RWPE2 (cell line): ENCODE measurements around the gene FAM185A.
"Not testable (repeated sequence)": the region's sequence is repeated elsewhere in the genome, so short reads cannot be mapped to it uniquely, and the experiment has no call there.

ENCODE experiments used
- ATAC-seq: fragments of 200-7000 bp; cut with Tn5 transposase; 3 replicates; pipeline ENCODE4 v1.9.1; 2021; ENCODE audit warnings: low read depth
- DNase-seq: peaks from one replicate; pipeline ENCODE4 v3.0.0-alpha.2; 2020; ENCODE audit warnings: low spot score
- H3K27ac ChIP-seq: fragments of 450-650 bp; 2 replicates; pipeline ENCODE4 v1.5.1; 2017; ENCODE audit warnings: mild to moderate bottlenecking; ENCODE audit not compliant: poor library complexity, severe bottlenecking
- H3K27me3 ChIP-seq: fragments of 250-450 bp; sonication (Bioruptor Pico); 2 replicates; pipeline ENCODE4 v1.5.1; 2021; ENCODE audit warnings: mild to moderate bottlenecking, moderate library complexity; ENCODE audit not compliant: insufficient read depth, poor library complexity, severe bottlenecking
- H3K36me3 ChIP-seq: fragments of 250-450 bp; sonication (Bioruptor Pico); 2 replicates; pipeline ENCODE4 v1.5.1; 2020; ENCODE audit warnings: low read depth, mild to moderate bottlenecking, moderate library complexity
- H3K4me1 ChIP-seq: fragments of 250-450 bp; sonication (Bioruptor Pico); 2 replicates; pipeline ENCODE4 v1.5.1; 2021; ENCODE audit warnings: mild to moderate bottlenecking, moderate library complexity; ENCODE audit not compliant: insufficient read depth, poor library complexity, severe bottlenecking
- H3K4me3 ChIP-seq: fragments of 250-450 bp; sonication (Bioruptor Pico); 2 replicates; pipeline ENCODE4 v1.5.1; 2021; ENCODE audit warnings: mild to moderate bottlenecking, moderate library complexity; ENCODE audit not compliant: severe bottlenecking
- H3K9me3 ChIP-seq: fragments of 250-450 bp; sonication (Bioruptor Pico); 2 replicates; pipeline ENCODE4 v1.5.1; 2021; ENCODE audit warnings: mild to moderate bottlenecking, moderate library complexity; ENCODE audit not compliant: severe bottlenecking
- CTCF ChIP-seq: fragments of 450-650 bp; IDR thresholded peaks from one replicate; pipeline ENCODE4 v1.5.1; 2017; ENCODE audit warnings: mild to moderate bottlenecking, moderate library complexity; ENCODE audit not compliant: poor library complexity, severe bottlenecking

The FAM185A gene

DNA sequence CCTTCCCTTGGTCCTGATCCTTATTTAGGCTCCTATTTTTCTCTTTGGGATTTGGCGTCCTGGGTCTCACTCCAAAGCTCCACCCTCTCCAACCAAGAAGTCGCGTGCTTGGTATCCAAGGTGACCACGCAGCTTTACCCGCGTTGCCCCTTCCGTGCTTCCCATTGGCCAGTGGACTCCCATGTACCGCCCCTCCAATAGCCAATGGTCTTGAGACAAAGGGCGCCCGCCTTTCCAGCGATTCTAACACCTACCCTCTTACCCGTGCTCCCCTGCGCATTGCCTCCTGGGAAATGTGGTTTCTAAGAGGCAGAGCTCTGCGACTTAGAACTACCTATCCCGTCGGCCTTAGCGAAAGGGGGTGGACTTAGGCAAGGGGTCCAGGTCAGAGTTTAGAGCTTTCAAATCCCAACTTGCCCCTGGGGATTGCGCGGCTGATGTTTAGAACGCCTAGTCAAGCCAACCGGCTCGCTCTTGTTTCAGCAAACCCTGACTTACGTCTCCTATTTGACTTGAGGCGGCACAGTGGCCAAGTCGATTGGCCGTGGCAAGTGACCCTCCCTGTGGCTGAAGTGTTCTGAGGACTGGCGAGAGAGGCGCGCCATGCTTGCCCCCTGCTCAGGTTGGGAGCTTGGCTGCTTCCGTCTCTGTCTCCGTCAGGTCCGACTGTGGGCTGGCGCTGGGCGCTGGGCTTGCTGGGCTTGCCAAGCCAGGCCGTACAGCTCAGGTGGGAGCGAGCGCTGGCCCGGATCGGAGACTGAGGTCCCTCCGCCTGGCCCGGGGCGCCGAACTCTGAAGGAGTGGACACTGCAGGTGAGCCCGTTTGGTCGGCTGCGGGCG lies at the start of gene FAM185A:
Gene FAM185A (plus strand): TSS at position 395 of the 840 bp plus-strand sequence. CDS start 209 bp downstream, at position 604.
- not testable (repeated sequence) for H3K4me1 ChIP-seq, H3K36me3 ChIP-seq, H3K27me3 ChIP-seq, H3K9me3 ChIP-seq
- H3K4me3 ChIP-seq, result peak within 1 kb of the TSS; percentile 44
- ATAC-seq, result peak; percentile 97
- peak within 1 kb of the TSS; percentile 39 for H3K27ac ChIP-seq
- peak; percentile 99 for DNase-seq

DNA sequence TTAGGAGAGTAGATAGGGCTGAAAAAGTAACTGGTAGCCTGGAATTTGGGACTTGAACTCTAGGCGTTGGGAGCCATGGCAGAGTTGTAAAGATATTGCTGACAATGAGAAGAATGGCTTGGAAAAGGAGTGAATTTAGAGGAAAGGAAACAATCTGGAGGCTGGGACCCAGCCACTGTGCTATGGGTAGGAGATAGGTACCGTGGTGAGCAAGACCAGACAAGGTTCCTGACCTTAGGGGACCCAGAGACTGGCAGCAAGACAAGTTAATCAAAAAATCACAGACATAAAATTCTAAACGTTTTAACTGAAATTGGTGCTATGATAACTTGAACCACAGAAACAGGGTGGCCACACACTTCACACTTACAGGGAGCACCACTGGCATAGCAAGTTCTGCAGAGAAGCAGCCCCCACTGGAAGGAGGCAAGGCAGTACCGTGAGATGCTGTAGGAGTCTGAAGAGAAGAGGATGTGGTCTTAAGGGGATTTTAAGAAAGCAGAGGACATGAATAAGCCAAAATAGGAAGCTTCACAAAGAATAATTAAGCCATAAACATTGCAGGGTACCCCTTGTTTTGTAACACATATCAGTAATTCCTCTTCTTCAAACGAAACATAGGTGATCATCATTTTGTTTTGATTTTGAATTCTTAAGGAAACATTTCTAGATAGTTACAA lies 35.6 kb upstream of the FAM185A start:
- Histone ChIP-seq H3K27ac (peak overlapping the region; percentile 65), H3K4me1 (peaks cover 14% of the 10 kb centered on the region)
- H3K9me3 ChIP-seq, H3K36me3 ChIP-seq, DNase-seq, H3K4me3 ChIP-seq, ATAC-seq, H3K27me3 ChIP-seq: not testable (repeated sequence)

DNA sequence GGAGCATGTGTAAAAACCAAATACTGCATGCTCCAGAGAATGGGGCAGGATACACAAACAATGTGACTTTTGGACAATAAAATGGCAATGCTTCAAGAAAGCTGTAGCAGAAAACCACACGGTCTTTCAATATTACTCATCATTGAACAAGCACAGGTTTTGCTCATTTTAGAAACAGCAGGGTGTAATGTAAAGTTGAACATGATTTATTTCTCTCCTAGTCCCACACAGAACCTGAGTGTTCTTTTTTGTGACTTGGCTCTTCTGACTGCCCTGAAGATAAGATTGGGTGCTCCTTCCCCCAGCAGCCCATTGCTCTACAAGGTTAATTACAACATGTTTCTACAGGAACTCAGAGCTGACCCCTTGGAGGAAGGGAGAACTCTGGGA lies 35.1 kb upstream of the FAM185A start:
- H3K36me3 ChIP-seq, DNase-seq, H3K27me3 ChIP-seq, H3K4me3 ChIP-seq, H3K9me3 ChIP-seq: not testable (repeated sequence)
- peak; percentile 77 for ATAC-seq
- Histone ChIP-seq H3K27ac (peak overlapping the region; percentile 65), H3K4me1 (peaks cover 14% of the 10 kb centered on the region)

- H3K9me3 ChIP-seq, H3K27me3 ChIP-seq, DNase-seq, H3K4me3 ChIP-seq, H3K36me3 ChIP-seq: not testable (repeated sequence)
- peaks cover 14% of the 10 kb centered on the region for H3K4me1 ChIP-seq
- peak; percentile 69 for ATAC-seq
- H3K27ac ChIP-seq, result peak overlapping the region; percentile 65
Measured at GRCh38 chr7:102714774-102715522, 33.9 kb upstream of the FAM185A start.

- peak; percentile 21 for TF ChIP-seq CTCF
- not testable (repeated sequence) for H3K36me3 ChIP-seq, DNase-seq, H3K4me3 ChIP-seq, H3K27me3 ChIP-seq, H3K9me3 ChIP-seq, H3K27ac ChIP-seq
- peaks cover 14% of the 10 kb centered on the region for H3K4me1 ChIP-seq
- peak; percentile 65 for ATAC-seq
Measured at GRCh38 chr7:102715718-102716117, 33.1 kb upstream of the FAM185A start.

GRCh38 chr7:102718491-102718890 lies 30.3 kb upstream of the FAM185A start:
- not testable (repeated sequence) for H3K9me3 ChIP-seq, H3K27me3 ChIP-seq, H3K27ac ChIP-seq, H3K4me1 ChIP-seq, DNase-seq, H3K36me3 ChIP-seq, ATAC-seq, H3K4me3 ChIP-seq

- not testable (repeated sequence) for DNase-seq, H3K27me3 ChIP-seq, H3K9me3 ChIP-seq, H3K4me1 ChIP-seq, H3K36me3 ChIP-seq, ATAC-seq, H3K4me3 ChIP-seq, H3K27ac ChIP-seq
Measured at GRCh38 chr7:102726170-102726569, 22.6 kb upstream of the FAM185A start.

- ATAC-seq, H3K27me3 ChIP-seq, H3K9me3 ChIP-seq, H3K27ac ChIP-seq, DNase-seq, H3K4me3 ChIP-seq, H3K36me3 ChIP-seq, H3K4me1 ChIP-seq: not testable (repeated sequence)
Measured at GRCh38 chr7:102729670-102730069, 19.1 kb upstream of the FAM185A start.

GRCh38 chr7:102730431-102730830 lies 18.4 kb upstream of the FAM185A start:
- not testable (repeated sequence) for H3K4me1 ChIP-seq, DNase-seq, H3K9me3 ChIP-seq, H3K36me3 ChIP-seq, H3K27me3 ChIP-seq, ATAC-seq, H3K4me3 ChIP-seq, H3K27ac ChIP-seq
